IPS DF 6.9 (cell line): ENCODE data around the gene ZBTB40.

Experiments used
- DNase-seq: peaks from one replicate; pipeline ENCODE4 v3.0.0-alpha.2; 2013; ENCODE audit warnings: low read depth, low spot score
- H3K27ac ChIP-seq: one replicate; pipeline ENCODE4 v1.5.1; 2013; ENCODE audit warnings: low read length, control low read depth
- H3K27me3 ChIP-seq: 2 replicates; pipeline ENCODE4 v1.6.1; 2013; ENCODE audit warnings: mild to moderate bottlenecking, low read length; ENCODE audit not compliant: control insufficient read depth, insufficient read depth
- H3K36me3 ChIP-seq: 2 replicates; pipeline ENCODE4 v1.6.1; 2013; ENCODE audit warnings: low read length; ENCODE audit not compliant: control insufficient read depth, insufficient read depth
- H3K4me1 ChIP-seq: 2 replicates; pipeline ENCODE4 v1.6.1; 2013; ENCODE audit warnings: low read length; ENCODE audit not compliant: control insufficient read depth, insufficient read depth
- H3K4me3 ChIP-seq: 2 replicates; pipeline ENCODE4 v1.5.1; 2013; ENCODE audit warnings: mild to moderate bottlenecking, low read length
- H3K9me3 ChIP-seq: 2 replicates; pipeline ENCODE4 v1.6.1; 2013; ENCODE audit warnings: low read length, inconsistent platforms; ENCODE audit not compliant: control insufficient read depth, insufficient read depth
- WGBS: extraction: QIAGEN DNeasy Blood & Tissue Kit; methylation state at CpG from one replicate; pipeline ENCODE4 v1.1.7; 2013; ENCODE audit warnings: mixed read lengths, missing lambda C conversion rate; ENCODE audit not compliant: insufficient read length, insufficient coverage; 5-methylcytosine and 5-hydroxymethylcytosine counted together

Gene ZBTB40

DNA sequence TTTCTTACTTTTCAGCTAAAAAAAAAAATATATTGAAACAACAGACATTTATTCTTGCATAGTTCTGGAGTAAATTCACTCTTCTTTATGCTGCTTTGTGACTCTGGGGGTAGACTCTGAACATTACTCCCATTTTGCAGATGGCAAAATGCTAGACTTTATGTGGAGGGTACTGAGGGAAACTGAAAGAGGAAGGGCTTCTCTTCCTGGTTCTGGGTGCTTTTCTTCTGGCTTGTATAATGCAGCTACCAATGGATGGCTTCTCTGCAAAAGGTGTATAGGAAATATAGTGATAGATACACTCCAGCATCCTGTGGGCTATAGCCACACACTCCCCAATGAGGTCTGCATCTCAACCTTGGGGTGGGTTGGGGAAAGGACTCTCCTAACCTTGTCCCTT, 19.7 kb upstream of the ZBTB40 start:
- Histone ChIP-seq H3K4me3 (no peak overlapping the region), H3K27me3 (no peaks in the 10 kb centered on the region), H3K4me1 (no peaks in the 10 kb centered on the region), H3K27ac (no peak overlapping the region), H3K9me3 (no peaks in the 10 kb centered on the region), H3K36me3 (no peaks in the 10 kb centered on the region)
- DNase-seq: no peak

DNA sequence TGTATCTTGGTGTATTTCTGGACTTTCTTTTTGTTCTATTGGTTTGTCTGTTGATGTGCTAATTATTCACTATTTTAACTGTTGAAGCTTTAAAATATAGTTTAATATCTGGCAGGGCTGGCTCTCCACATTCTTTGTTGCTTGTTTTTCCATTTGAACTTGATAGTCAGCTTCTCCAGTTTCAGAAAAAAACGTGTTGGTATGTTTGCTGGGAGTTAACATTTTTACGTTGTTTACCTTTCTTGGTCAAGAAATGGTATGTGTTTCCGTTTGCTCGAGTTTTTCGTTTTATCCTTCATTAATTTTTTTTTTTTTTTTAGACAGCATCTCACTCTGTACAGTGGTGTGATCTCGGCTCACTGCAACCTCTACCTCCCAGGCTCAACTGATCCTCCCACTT, 16.9 kb upstream of the ZBTB40 start:
- Histone ChIP-seq H3K9me3 (no peaks in the 10 kb centered on the region), H3K4me1 (no peaks in the 10 kb centered on the region), H3K27me3 (no peaks in the 10 kb centered on the region), H3K4me3 (no peak overlapping the region), H3K27ac (no peak overlapping the region), H3K36me3 (no peaks in the 10 kb centered on the region)
- DNase-seq: no peak
- WGBS: no CpG with 5 or more reads among the region's 6 CpGs

DNA sequence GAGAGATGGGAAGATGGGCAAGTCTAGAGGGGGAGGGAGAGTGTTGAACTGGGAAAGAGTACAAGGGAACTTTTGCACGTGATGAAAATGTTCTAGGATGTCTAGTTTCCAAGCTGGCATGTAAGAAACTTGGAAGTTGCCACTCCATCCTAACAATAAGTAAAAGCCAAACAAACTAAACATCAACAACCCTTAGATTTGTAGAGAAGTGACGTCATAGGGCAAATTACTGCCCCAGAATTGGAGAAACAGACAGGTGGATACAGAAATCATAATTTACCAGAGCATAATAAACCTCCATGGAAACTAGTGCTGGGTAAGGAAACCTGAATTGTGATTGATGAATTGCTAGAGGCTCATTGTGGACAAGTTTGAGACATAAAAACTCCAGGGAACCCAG, 14.7 kb upstream of the ZBTB40 start:
- no peak for DNase-seq
- WGBS: no CpG with 5 or more reads among the region's 2 CpGs
- Histone ChIP-seq H3K27me3 (no peaks in the 10 kb centered on the region), H3K4me3 (no peak overlapping the region), H3K9me3 (no peaks in the 10 kb centered on the region), H3K36me3 (no peaks in the 10 kb centered on the region), H3K27ac (no peak overlapping the region), H3K4me1 (no peaks in the 10 kb centered on the region)

DNA sequence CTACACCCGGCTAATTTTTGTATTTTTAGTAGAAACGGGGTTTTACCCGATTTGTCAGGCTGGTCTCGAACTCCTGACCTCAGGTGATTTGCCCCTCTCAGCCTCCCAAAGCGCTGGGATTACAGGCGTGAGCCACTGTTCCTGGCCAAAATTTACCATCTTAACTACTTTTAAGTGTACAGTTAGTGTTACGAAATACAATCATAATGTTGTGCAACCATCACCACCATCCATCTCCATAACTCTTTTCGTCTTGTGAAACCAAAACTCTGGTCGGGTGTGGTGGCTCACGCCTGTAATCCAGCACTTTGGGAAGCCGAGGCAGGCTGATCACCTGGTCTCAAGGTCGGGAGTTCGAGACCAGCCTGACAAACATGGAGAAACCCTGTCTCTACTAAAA, 14.1 kb upstream of the ZBTB40 start:
- H3K27ac ChIP-seq: no peak overlapping the region
- no peaks in the 10 kb centered on the region for H3K9me3 ChIP-seq
- DNase-seq: no peak
- H3K27me3 ChIP-seq: no peaks in the 10 kb centered on the region
- H3K4me1 ChIP-seq: no peaks in the 10 kb centered on the region
- H3K36me3 ChIP-seq: no peaks in the 10 kb centered on the region
- no CpG with 5 or more reads among the region's 13 CpGs for WGBS
- no peak overlapping the region for H3K4me3 ChIP-seq

DNA sequence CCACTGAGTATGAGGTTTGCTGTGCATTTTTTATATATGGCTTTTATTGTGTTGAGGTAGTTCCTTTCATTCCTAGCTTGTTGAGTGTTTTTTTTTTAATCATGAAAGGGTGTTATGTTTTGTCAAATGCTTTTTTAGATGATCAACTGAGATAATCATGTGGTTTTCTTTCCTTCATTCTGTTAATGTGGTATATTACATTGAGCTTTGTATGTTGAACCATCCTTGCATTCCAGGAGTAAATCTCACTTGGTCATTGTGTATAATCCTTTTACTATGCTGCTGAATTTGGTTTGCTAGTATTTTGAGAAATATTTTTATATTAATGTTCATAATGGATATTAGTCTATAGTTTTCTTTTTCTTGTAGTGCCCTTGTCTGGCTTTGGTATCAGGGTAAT, 11.1 kb upstream of the ZBTB40 start:
- Histone ChIP-seq H3K27me3 (no peaks in the 10 kb centered on the region), H3K4me1 (no peaks in the 10 kb centered on the region), H3K27ac (no peak overlapping the region), H3K9me3 (no peaks in the 10 kb centered on the region), H3K36me3 (no peaks in the 10 kb centered on the region), H3K4me3 (no peak overlapping the region)
- no peak for DNase-seq

DNA sequence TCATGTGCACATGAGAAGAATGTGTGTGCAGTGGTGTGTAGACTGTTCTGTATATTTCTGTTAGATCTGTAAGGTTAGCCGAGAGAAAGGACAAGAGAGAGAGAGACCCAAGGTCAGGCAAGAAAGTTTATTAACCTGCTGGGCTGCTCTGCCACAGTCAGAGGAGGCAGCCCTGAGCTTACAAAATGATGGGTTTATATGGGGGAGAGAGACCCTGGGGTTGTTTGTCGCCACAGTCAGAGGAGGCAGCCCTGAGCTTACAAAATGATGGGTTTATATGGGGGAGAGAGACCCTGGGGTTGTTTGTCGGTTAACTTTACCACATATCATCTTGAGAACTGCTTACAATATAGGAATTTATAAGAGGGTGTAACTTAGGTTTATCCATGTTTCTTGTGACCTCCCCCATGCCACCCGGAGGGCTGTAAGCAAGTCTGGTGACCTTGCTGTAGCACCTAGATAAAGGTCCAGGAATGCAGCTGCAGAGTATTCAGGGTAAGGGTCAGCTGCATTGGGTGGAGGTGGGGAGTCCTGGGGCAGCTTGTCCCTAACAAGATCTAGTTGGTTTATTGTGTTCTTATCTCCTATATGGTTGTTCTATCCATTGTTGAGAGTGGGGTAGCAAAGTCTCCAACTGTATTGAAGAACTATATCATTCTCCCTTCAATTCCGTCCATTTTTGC, 9.3 kb upstream of the ZBTB40 start:
- H3K4me3 ChIP-seq: no peak overlapping the region
- no peaks in the 10 kb centered on the region for H3K36me3 ChIP-seq
- H3K27me3 ChIP-seq: no peaks in the 10 kb centered on the region
- DNase-seq: no peak
- no peaks in the 10 kb centered on the region for H3K9me3 ChIP-seq
- no CpG with 5 or more reads among the region's 5 CpGs for WGBS
- H3K4me1 ChIP-seq: no peaks in the 10 kb centered on the region
- H3K27ac ChIP-seq: no peak overlapping the region

DNA sequence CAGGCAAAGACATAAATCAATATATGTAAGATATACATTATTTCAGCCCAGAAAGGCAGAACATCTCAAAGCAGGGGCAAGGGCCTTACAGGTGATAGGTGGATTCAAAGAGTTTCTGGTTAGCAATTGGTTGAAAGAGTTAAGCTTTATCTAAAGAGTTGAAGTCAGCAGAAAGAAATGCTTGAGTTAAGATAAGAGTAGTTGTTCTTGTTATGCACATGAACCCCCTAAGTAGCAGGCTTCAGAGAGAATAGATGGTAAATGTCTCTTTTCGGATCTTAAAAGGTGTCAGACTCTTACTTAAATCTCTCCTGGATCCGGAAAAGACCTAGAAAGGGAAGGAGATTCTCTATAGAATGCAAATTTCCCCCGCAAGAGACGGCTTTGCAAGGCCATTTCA, 8.3 kb upstream of the ZBTB40 start:
- H3K27me3 ChIP-seq: no peaks in the 10 kb centered on the region
- H3K9me3 ChIP-seq: no peaks in the 10 kb centered on the region
- H3K36me3 ChIP-seq: no peaks in the 10 kb centered on the region
- H3K4me3 ChIP-seq: no peak overlapping the region
- DNase-seq: no peak
- WGBS: no CpG with 5 or more reads among the region's 4 CpGs
- no peak overlapping the region for H3K27ac ChIP-seq
- no peaks in the 10 kb centered on the region for H3K4me1 ChIP-seq

DNA sequence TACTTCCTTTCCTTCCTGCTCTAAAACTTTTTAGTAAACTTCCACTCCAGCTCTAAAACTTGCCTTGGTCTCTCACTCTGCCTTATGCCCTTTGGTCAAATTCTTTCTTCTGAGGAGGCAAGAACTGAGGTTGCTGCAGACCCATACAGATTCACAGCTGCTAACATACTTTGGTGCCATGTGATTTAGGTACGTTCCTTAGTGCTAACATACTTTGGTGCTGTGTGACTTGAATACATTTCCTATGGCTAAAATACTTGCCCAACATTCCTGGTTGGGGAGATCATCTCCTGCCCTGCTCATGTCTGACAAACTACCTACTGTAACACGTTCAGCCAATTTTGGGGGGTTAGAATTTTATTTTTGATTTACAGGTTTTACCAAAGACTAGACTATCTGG, 6.8 kb upstream of the ZBTB40 start:
- H3K4me3 ChIP-seq: no peak overlapping the region
- H3K27me3 ChIP-seq: no peaks in the 10 kb centered on the region
- H3K4me1 ChIP-seq: no peaks in the 10 kb centered on the region
- no CpG with 5 or more reads among the region's 2 CpGs for WGBS
- no peak for DNase-seq
- no peaks in the 10 kb centered on the region for H3K36me3 ChIP-seq
- no peaks in the 10 kb centered on the region for H3K9me3 ChIP-seq
- H3K27ac ChIP-seq: no peak overlapping the region

DNA sequence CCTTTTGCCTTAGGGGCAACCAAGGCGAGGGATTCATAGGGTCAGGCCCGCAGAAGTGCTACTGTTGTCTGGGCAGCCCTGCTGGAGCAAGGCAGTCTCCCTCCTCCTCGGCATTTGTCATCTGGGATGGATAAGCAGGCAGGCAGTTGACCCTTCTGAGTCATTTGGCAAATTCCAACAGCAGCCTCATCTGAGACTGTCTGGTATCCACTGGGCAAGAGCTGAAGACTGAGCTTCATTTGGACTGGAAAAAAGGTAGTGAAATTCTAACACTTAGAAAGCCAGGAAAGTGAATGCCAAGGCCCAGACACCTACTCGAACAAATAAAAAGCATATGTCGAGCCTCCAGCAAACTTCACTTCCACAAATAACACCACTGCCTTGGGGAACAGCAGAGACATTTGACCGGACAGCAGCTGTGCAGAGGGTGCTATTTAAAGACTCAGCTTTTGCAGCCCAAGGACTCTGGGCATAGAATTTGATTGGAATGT, 4.0 kb upstream of the ZBTB40 start:
- Histone ChIP-seq H3K27ac (no peak overlapping the region), H3K36me3 (no peaks in the 10 kb centered on the region)

DNA sequence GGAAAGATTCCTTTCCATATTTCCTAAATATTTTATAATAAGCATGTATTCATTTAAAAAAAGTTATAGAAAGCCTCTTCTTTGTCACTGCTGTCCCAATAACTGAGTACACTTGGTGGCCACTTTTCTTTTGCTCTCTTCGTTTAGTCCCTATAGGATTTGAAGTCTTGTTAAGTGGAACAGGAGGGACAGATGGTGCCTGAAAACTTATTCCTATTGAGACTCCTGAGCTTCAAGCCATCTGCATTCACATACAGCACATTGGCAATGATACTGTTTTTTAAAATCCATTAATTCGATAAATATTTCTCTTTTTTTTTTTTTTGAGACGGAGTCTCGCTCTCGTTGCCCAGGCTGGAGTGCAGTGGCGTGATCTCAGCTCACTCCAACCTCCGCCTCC, 2.0 kb upstream of the ZBTB40 start:
- WGBS: no CpG with 5 or more reads among the region's 7 CpGs
- H3K9me3 ChIP-seq: no peaks in the 10 kb centered on the region
- H3K4me1 ChIP-seq: peaks cover 2% of the 10 kb centered on the region; the same call in 1 of the 2 replicates
- H3K27me3 ChIP-seq: no peaks in the 10 kb centered on the region
- H3K36me3 ChIP-seq: no peaks in the 10 kb centered on the region
- no peak overlapping the region for H3K27ac ChIP-seq
- no peak overlapping the region for H3K4me3 ChIP-seq
- no peak for DNase-seq

More for the DNA sequence above, 4.0 kb upstream of the ZBTB40 start:
- DNase-seq: no peak
- Histone ChIP-seq H3K4me3 (no peak overlapping the region), H3K27me3 (no peaks in the 10 kb centered on the region), H3K4me1 (peaks cover 2% of the 10 kb centered on the region; the same call in 1 of the 2 replicates), H3K9me3 (no peaks in the 10 kb centered on the region)
- no CpG with 5 or more reads among the region's 6 CpGs for WGBS

DNA sequence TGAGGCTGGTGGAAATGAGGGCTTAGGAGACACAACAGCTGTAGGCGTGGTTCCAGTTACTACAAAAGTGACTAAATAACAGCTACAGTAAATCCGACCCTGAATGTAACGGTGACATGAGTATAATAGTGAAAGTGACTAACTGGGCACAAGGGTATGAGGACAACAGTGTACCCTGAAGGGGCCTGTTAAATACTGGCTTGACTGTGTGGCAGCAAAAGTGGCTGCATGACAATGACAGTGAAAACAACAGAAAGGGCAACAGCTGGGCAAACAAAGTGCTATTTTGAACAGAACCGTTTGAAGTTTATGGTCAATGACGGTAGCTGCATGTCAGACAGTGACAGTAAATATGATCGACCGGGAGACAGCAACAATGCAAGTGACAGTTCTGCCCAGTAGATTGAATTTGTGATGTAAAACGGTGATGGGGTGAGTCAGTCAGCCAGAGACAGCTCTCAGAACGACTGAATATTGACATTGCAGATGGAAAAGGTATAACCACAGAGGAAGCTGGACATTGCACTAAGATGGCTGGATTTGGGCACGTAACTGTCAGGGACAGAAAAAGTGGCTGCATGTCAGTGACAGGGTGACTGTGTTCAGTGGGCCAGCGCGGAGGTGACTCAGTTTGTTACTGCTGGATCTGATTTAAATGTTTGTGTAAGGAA, 1.2 kb upstream of the ZBTB40 start:
- DNase-seq: no peak
- WGBS: no CpG with 5 or more reads among the region's 12 CpGs
- H3K4me1 ChIP-seq: peaks cover 2% of the 10 kb centered on the region; the same call in 1 of the 2 replicates
- H3K4me3 ChIP-seq: no peak overlapping the region
- no peaks in the 10 kb centered on the region for H3K36me3 ChIP-seq
- H3K9me3 ChIP-seq: no peaks in the 10 kb centered on the region
- no peak overlapping the region for H3K27ac ChIP-seq
- no peaks in the 10 kb centered on the region for H3K27me3 ChIP-seq
